CD14-positive monocyte (primary cell): ENCODE results near the gene BATF. TPM values are rescaled to one million over a fixed set of nuclear protein-coding genes. Genes with fewer than 3 reads are reported as not detected.

Experiments used
- DNase-seq, 3 donors: peaks; one replicate each; pipeline ENCODE4 v3.0.0-alpha.2; 2011 to 2022
- H2AFZ ChIP-seq: 2 replicates; pipeline ENCODE4 v1.6.0; 2012; ENCODE audit warnings: mild to moderate bottlenecking, low read depth, low read length, inconsistent platforms; ENCODE audit not compliant: insufficient read depth, poor library complexity, severe bottlenecking
- H3K27ac ChIP-seq, 2 donors: 1 replicate in 1 of 2; 2 replicates in 1 of 2; pipeline ENCODE4 v1.5.1; 2012 to 2013; ENCODE audit warnings: low read length in 2 of 2, control low read depth in 1 of 2, inconsistent platforms in 1 of 2, low read depth in 1 of 2, mild to moderate bottlenecking in 1 of 2
- H3K27me3 ChIP-seq, 2 donors: one replicate each; pipeline versions ENCODE4 v1.6.0 to v1.6.1; 2011 to 2013; ENCODE audit warnings: low read length in 2 of 2; ENCODE audit not compliant: control insufficient read depth in 2 of 2, insufficient read depth in 2 of 2
- H3K36me3 ChIP-seq, 2 donors: replicated peaks in 1 of 2; 1 replicate in 1 of 2; 2 replicates in 1 of 2; pipeline versions ENCODE4 v1.5.1 to v1.6.1; 2012 to 2013; ENCODE audit warnings: low read length in 2 of 2, control low read depth in 1 of 2, inconsistent platforms in 1 of 2, mild to moderate bottlenecking in 1 of 2; ENCODE audit not compliant: insufficient read depth in 2 of 2, control insufficient read depth in 1 of 2
- H3K4me1 ChIP-seq, 2 donors: 1 replicate in 1 of 2; 2 replicates in 1 of 2; pipeline versions ENCODE4 v1.5.1 to v1.6.1; 2012 to 2013; ENCODE audit warnings: low read length in 2 of 2, control low read depth in 1 of 2, inconsistent platforms in 1 of 2, mild to moderate bottlenecking in 1 of 2, moderate library complexity in 1 of 2; ENCODE audit not compliant: insufficient read depth in 2 of 2, control insufficient read depth in 1 of 2
- H3K4me2 ChIP-seq: replicated peaks from 2 replicates; pipeline ENCODE3; 2012; ENCODE audit warnings: low read length, moderate library complexity, mild to moderate bottlenecking; ENCODE audit not compliant: poor library complexity, severe bottlenecking; ENCODE audit errors: extremely low read depth
- H3K4me3 ChIP-seq, 3 experiments: fragments of 200-600 bp in 1 of 3; sonication (generic) in 1 of 3; replicated peaks in 1 of 3; 1 replicate in 2 of 3; 2 replicates in 1 of 3; pipeline ENCODE4 v1.5.1; 2011 to 2013; ENCODE audit warnings: low read length in 3 of 3, mild to moderate bottlenecking in 3 of 3, control low read depth in 2 of 3, low read depth in 2 of 3, inconsistent platforms in 1 of 3, moderate library complexity in 1 of 3
- H3K79me2 ChIP-seq: 2 replicates; pipeline ENCODE4 v1.6.0; 2012; ENCODE audit warnings: mild to moderate bottlenecking, control low read depth, inconsistent platforms, low read length, moderate library complexity; ENCODE audit not compliant: insufficient read depth
- H3K9ac ChIP-seq: 2 replicates; pipeline ENCODE4 v1.6.0; 2017; ENCODE audit warnings: low read length, mild to moderate bottlenecking; ENCODE audit not compliant: insufficient read depth, poor library complexity, severe bottlenecking
- H3K9me3 ChIP-seq, 2 donors: replicated peaks in 1 of 2; 1 replicate in 1 of 2; 2 replicates in 1 of 2; pipeline versions ENCODE4 v1.5.1 to v1.6.1; 2012 to 2013; ENCODE audit warnings: low read length in 2 of 2, control low read depth in 1 of 2; ENCODE audit not compliant: control insufficient read depth in 1 of 2, insufficient read depth in 1 of 2
- H4K20me1 ChIP-seq: 2 replicates; pipeline ENCODE4 v1.6.0; 2012; ENCODE audit warnings: mild to moderate bottlenecking, low read length, control low read depth, moderate library complexity; ENCODE audit not compliant: insufficient read depth
- H3K27ac Mint-ChIP-seq, 7 donors: one replicate each; pipeline ENCODE4 v1.8.0; 2020; ENCODE audit warnings: mild to moderate bottlenecking in 7 of 7, mixed read lengths in 7 of 7, moderate library complexity in 6 of 7, inconsistent platforms in 2 of 7
- H3K27me3 Mint-ChIP-seq, 3 donors: one replicate each; pipeline ENCODE4 v1.8.0; 2021 to 2022; ENCODE audit warnings: low read depth in 3 of 3, mild to moderate bottlenecking in 3 of 3, mixed read lengths in 3 of 3, moderate library complexity in 3 of 3, inconsistent platforms in 1 of 3
- H3K36me3 Mint-ChIP-seq, 2 donors: one replicate each; pipeline ENCODE4 v1.8.0; 2020; ENCODE audit warnings: mixed read lengths in 2 of 2, inconsistent platforms in 1 of 2, mild to moderate bottlenecking in 1 of 2
- H3K4me1 Mint-ChIP-seq: one replicate; pipeline ENCODE4 v1.8.0; 2020; ENCODE audit warnings: mild to moderate bottlenecking, mixed read lengths
- H3K4me3 Mint-ChIP-seq, 2 donors: one replicate each; pipeline ENCODE4 v1.8.0; 2020; ENCODE audit warnings: mild to moderate bottlenecking in 2 of 2, mixed read lengths in 2 of 2, moderate library complexity in 1 of 2
- H3K9me3 Mint-ChIP-seq, 7 donors: one replicate each; pipeline ENCODE4 v1.8.0; 2020 to 2022; ENCODE audit warnings: mixed read lengths in 7 of 7, mild to moderate bottlenecking in 6 of 7, moderate library complexity in 6 of 7, inconsistent platforms in 2 of 7
- CTCF ChIP-seq: fragments of 200-600 bp; IDR thresholded peaks from one replicate; pipeline ENCODE4 v1.8.0; 2022; ENCODE audit warnings: antibody characterized with exemption, mild to moderate bottlenecking
- WGBS: methylation state at CpG from one replicate; pipeline ENCODE4 v1.1.5; 2013; ENCODE audit warnings: missing lambda C conversion rate; ENCODE audit not compliant: insufficient coverage; 5-methylcytosine and 5-hydroxymethylcytosine counted together
- intact Hi-C, 2 donors: fragments of 100-400 bp; cut with micrococcal nuclease; formaldehyde crosslinking; loops; one replicate each; pipeline versions ENCODE4 v1.15.0 to v1.15.1; 2023
- polyA plus RNA-seq, 3 donors: library from polyadenylated mRNA; depleted of rRNA in 1 of 3; unstranded in 2 of 3; stranded (reverse) in 1 of 3; fragments of 300-500 nt in 2 of 3; fragments of >200 nt in 1 of 3; fragmentation: Illumina TruSeq in 2 of 3; gene quantifications; 1 replicate in 2 of 3; 2 replicates in 1 of 3; pipeline ENCODE4 v1.2.3, GENCODE V29; 2012 to 2021

The BATF gene
- polyA plus RNA-seq, 3 donors = 12.6 to 25.8 (median 20.9) TPM

GRCh38 chr14:75577090-75577489, 54.8 kb downstream of the BATF start:
- intact Hi-C loops = loop anchor here (1.0 to 10.0 kb wide), 4 partner anchors 35 to 408 kb away; partner anchors contain the start of genes IFT43 (in 1 of the 2) and TGFB3 (in 1 of the 2)
- 63% methylated on average over 3 of the region's 3 CpGs for WGBS
- Mint-ChIP-seq H3K4me1 (peaks cover 12% of the 10 kb centered on the region), H3K27ac (no peak overlapping the region), H3K9me3 (peaks cover 0 to 4% (median 0%) of the 10 kb centered on the region in 7 donors), H3K4me3 (no peak overlapping the region), H3K27me3 (peaks cover 1 to 6% (median 1%) of the 10 kb centered on the region in 3 donors), H3K36me3 (peaks cover 0 to 2% of the 10 kb centered on the region in 2 donors)
- Histone ChIP-seq H4K20me1 (peaks cover 20% of the 10 kb centered on the region), H3K27me3 (no peaks in the 10 kb centered on the region), H3K27ac (no peak overlapping the region), H3K4me3 (no peak overlapping the region), H3K9me3 (no peaks in the 10 kb centered on the region), H3K9ac (no peak overlapping the region), H3K4me1 (peaks cover 36 to 40% of the 10 kb centered on the region in 2 donors), H3K4me2 (no peak overlapping the region), H3K79me2 (peaks cover 6% of the 10 kb centered on the region), H2AFZ (no peak overlapping the region), H3K36me3 (no peaks in the 10 kb centered on the region)
- no peak for TF ChIP-seq CTCF
- DNase-seq = no peak

- peak overlapping the region; percentile 92 for H3K4me2 ChIP-seq
- Mint-ChIP-seq H3K27me3 (peaks cover 0 to 6% (median 1%) of the 10 kb centered on the region in 3 donors), H3K4me1 (peaks cover 12% of the 10 kb centered on the region), H3K9me3 (peaks cover 0 to 4% (median 0%) of the 10 kb centered on the region in 7 donors), H3K4me3 (no peak overlapping the region), H3K27ac (peak overlapping the region in 6 of 7 donors; percentile 90 to 97 (median 94)), H3K36me3 (peaks cover 0 to 2% of the 10 kb centered on the region in 2 donors)
- peak overlapping the region; percentile 92 for H2AFZ ChIP-seq
- peak overlapping the region; percentile 67 for H3K9ac ChIP-seq
- peak; percentile 80 for TF ChIP-seq CTCF
- H3K36me3 ChIP-seq = no peaks in the 10 kb centered on the region
- H3K4me1 ChIP-seq = peaks cover 41 to 46% of the 10 kb centered on the region in 2 donors
- H3K4me3 ChIP-seq = peak overlapping the region; percentile 56 to 95 (median 72)
- 0% methylated on average over 11 of the region's 16 CpGs for WGBS
- DNase-seq = peak; percentile 72 to 87 (median 84)
- H3K27me3 ChIP-seq = no peaks in the 10 kb centered on the region
- intact Hi-C loops = loop anchor here (1.0 to 10.0 kb wide), 4 partner anchors 35 to 407 kb away; partner anchors contain the start of genes IFT43 (in 1 of the 2) and TGFB3 (in 1 of the 2)
- no peaks in the 10 kb centered on the region for H3K9me3 ChIP-seq
- peaks cover 20% of the 10 kb centered on the region for H4K20me1 ChIP-seq
- H3K27ac ChIP-seq = peak overlapping the region; percentile 55 to 76
- H3K79me2 ChIP-seq = peaks cover 6% of the 10 kb centered on the region
Observed at GRCh38 chr14:75577729-75578101, 55.4 kb downstream of the BATF start.
